ENCODE data around the gene ZNF217. TPM values are rescaled to one million over a fixed set of nuclear protein-coding genes. Genes with fewer than 3 reads are reported as not detected.
"Not testable (repeated sequence)": the region's sequence is repeated elsewhere in the genome, so short reads cannot be mapped to it uniquely, and the experiment has no call there.

The ZNF217 gene
- total RNA-seq, 2 experiments from 2014 or later, result 89.5 to 90.4 TPM

- H3K4me3 Mint-ChIP-seq; DNase-seq; H3K27me3 Mint-ChIP-seq; H3K27ac Mint-ChIP-seq; H3K36me3 Mint-ChIP-seq (ENCODE audit: low read depth); POLR2A ChIA-PET; H3K9me3 Mint-ChIP-seq: not testable (repeated sequence)
- CTCF ChIA-PET, result interaction anchor here (2.0 kb wide), 1 partner anchor 8 kb away, joined by 4 read pairs; no protein-coding TSS in a partner anchor
- peaks cover 15% of the 10 kb centered on the region for H3K4me1 Mint-ChIP-seq
Measured at GRCh38 chr20:53616489-53616888, 22.9 kb upstream of the ZNF217 start.

GRCh38 chr20:53613748-53614147, 20.1 kb upstream of the ZNF217 start:
- H3K4me3 Mint-ChIP-seq, result no peak overlapping the region
- H3K27me3 Mint-ChIP-seq, result no peaks in the 10 kb centered on the region
- H3K36me3 Mint-ChIP-seq (ENCODE audit: low read depth), result peaks cover 4% of the 10 kb centered on the region
- peaks cover 23% of the 10 kb centered on the region for H3K4me1 Mint-ChIP-seq
- CTCF ChIA-PET, result interaction anchor here (1.3 to 2.2 kb wide), 3 partner anchors 9 to 302 kb away, joined by 3 to 8 read pairs (median 4); partner anchors contain the start of gene ZNF217
- no peaks in the 10 kb centered on the region for H3K9me3 Mint-ChIP-seq
- POLR2A ChIA-PET, result interaction anchor here (0.9 to 4.9 kb wide), 3 partner anchors 8 to 31 kb away, joined by 3 to 115 read pairs (median 3); no protein-coding TSS in a partner anchor
- H3K27ac Mint-ChIP-seq, result no peak overlapping the region
- DNase-seq, result no peak

GRCh38 chr20:53612289-53612688, 18.6 kb upstream of the ZNF217 start:
- peaks cover 31% of the 10 kb centered on the region for H3K4me1 Mint-ChIP-seq
- CTCF ChIA-PET, result interaction anchor here (0.5 to 2.2 kb wide), 2 partner anchors 31 to 304 kb away, joined by 6 to 8 read pairs; no protein-coding TSS in a partner anchor
- H3K9me3 Mint-ChIP-seq; H3K36me3 Mint-ChIP-seq (ENCODE audit: low read depth); H3K4me3 Mint-ChIP-seq; H3K27ac Mint-ChIP-seq; DNase-seq; H3K27me3 Mint-ChIP-seq: not testable (repeated sequence)
- POLR2A ChIA-PET, result interaction anchor here (1.0 to 4.9 kb wide), 3 partner anchors 10 to 40 kb away, joined by 3 to 115 read pairs (median 4); no protein-coding TSS in a partner anchor

- POLR2A ChIA-PET, result interaction anchor here (0.9 to 4.9 kb wide), 5 partner anchors 11 to 305 kb away, joined by 3 to 115 read pairs (median 4); no protein-coding TSS in a partner anchor
- Mint-ChIP-seq H3K36me3 (ENCODE audit: low read depth) (peaks cover 7% of the 10 kb centered on the region), H3K27me3 (no peaks in the 10 kb centered on the region), H3K4me3 (no peak overlapping the region), H3K9me3 (no peaks in the 10 kb centered on the region), H3K4me1 (peaks cover 32% of the 10 kb centered on the region), H3K27ac (no peak overlapping the region)
- DNase-seq, result no peak
- CTCF ChIA-PET, result interaction anchor here (0.5 to 3.0 kb wide), 5 partner anchors 11 to 261 kb away, joined by 3 to 26 read pairs (median 4); no protein-coding TSS in a partner anchor
Measured at GRCh38 chr20:53611449-53611894, 17.8 kb upstream of the ZNF217 start.

- DNase-seq, result peak; percentile 84
- Mint-ChIP-seq H3K4me1 (peaks cover 37% of the 10 kb centered on the region), H3K4me3 (peak overlapping the region; percentile 80), H3K27ac (peak overlapping the region; percentile 93), H3K9me3 (no peaks in the 10 kb centered on the region), H3K27me3 (no peaks in the 10 kb centered on the region), H3K36me3 (ENCODE audit: low read depth) (peaks cover 10% of the 10 kb centered on the region)
- ChIA-PET CTCF (interaction anchor here (0.6 to 3.0 kb wide), 21 partner anchors 13 to 454 kb away, joined by 3 to 26 read pairs (median 4); partner anchors contain the start of gene ZNF217), POLR2A (interaction anchor here (0.7 to 4.9 kb wide), 37 partner anchors 12 to 330 kb away, joined by 3 to 115 read pairs (median 4); partner anchors contain the start of gene ZNF217)
Measured at GRCh38 chr20:53609491-53610445, 16.1 kb upstream of the ZNF217 start.

DNA sequence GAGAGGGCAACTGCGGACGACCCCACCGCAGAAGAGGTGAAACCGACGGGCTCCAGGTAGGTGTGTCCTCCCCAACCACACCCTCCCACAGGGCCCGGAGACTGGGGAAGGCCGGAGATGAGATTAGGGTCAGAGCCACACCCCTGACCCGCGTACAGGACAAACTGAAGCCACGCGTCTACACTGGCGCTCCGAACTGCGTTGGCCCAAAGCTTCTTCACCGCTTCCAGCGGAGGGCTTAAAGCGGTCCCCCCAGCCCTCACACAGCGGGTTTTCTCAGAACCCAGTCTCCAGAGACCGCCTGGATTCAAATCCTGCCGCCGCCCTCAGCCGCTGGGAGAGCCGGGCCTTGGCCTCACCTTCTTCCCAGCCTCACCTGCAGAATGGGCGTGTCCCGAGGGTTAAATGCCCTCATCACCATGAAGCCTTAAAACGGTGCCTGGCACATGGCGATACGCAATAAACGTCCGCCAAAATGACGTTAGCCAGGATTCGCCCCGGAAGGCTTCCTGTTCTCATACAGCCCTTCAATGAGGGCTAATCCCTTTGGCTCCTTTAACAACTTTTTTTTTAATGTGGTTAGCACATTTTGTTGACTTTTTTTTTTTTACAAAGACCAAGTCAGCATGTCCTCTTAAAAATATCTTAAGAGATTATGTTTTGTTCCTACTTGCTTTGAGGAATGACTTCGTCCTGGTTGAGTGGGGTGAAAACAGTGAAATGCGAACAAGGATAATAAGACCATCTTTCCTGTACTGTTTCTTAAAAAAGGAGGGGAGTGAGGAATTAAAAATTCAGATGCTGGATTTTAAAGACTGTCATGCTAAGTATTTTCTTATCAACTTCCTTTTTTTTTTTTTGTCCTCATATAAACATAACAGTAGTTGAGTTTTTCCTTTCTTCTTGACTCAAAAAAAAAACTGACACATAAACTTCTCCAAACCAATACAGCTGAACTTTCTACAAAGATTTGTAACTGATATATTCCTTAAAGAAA, 15.1 kb upstream of the ZNF217 start:
- ChIA-PET POLR2A (interaction anchor here (0.7 to 4.9 kb wide), 32 partner anchors 12 to 331 kb away, joined by 3 to 115 read pairs (median 5); partner anchors contain the start of gene ZNF217), CTCF (interaction anchor here (0.6 to 3.0 kb wide), 18 partner anchors 12 to 455 kb away, joined by 3 to 26 read pairs (median 4); partner anchors contain the start of gene ZNF217)
- peaks cover 12% of the 10 kb centered on the region for H3K36me3 Mint-ChIP-seq (ENCODE audit: low read depth)
- no peaks in the 10 kb centered on the region for H3K9me3 Mint-ChIP-seq
- peak overlapping the region; percentile 93 for H3K27ac Mint-ChIP-seq
- DNase-seq, result peak; percentile 47
- H3K4me1 Mint-ChIP-seq, result peaks cover 37% of the 10 kb centered on the region
- H3K4me3 Mint-ChIP-seq, result peak overlapping the region; percentile 80
- no peaks in the 10 kb centered on the region for H3K27me3 Mint-ChIP-seq

GRCh38 chr20:53608071-53608455, 14.4 kb upstream of the ZNF217 start:
- H3K36me3 Mint-ChIP-seq (ENCODE audit: low read depth), result peaks cover 13% of the 10 kb centered on the region
- peak overlapping the region; percentile 80 for H3K4me3 Mint-ChIP-seq
- ChIA-PET POLR2A (interaction anchor here (1.0 to 3.9 kb wide), 3 partner anchors 11 to 35 kb away, joined by 8 to 89 read pairs (median 33); partner anchors contain the start of gene ZNF217), CTCF (interaction anchor here (1.1 kb wide), 1 partner anchor 308 kb away, joined by 3 read pairs; no protein-coding TSS in a partner anchor)
- DNase-seq, result no peak
- H3K4me1 Mint-ChIP-seq, result peaks cover 35% of the 10 kb centered on the region
- H3K9me3 Mint-ChIP-seq, result no peaks in the 10 kb centered on the region
- H3K27ac Mint-ChIP-seq, result peak overlapping the region; percentile 93
- H3K27me3 Mint-ChIP-seq, result no peaks in the 10 kb centered on the region

DNA sequence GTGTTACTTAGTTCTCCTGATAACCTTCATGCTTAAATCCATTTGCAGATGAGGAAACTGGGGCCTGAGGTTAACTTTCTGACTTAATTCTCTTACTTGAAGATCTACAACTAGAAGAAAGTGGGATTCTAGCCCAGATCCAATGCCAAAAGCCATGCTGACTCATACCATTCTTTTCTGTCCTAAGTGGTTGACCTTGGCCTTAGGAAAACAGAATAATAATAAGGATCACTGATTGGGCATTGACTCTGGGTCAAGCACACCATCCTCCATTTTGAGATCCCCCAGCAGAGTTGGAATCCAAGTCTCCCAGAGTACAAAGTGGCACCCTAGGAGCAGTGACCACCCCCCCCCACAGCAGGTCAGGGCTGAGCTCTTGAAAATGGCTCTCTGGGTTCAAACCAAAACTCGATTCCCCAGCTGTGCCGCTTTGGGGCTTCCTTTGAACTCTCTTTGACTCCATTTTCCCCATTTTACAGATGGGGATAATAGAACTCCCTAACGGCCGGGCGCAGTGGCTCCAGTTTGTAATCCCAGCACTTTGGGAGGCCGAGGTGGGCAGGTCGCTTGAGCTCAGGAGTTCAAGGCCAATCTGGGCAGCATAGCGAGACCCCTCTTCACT, 12.8 kb upstream of the ZNF217 start:
- ChIA-PET POLR2A (interaction anchor here (1.0 kb wide), 1 partner anchor 12 kb away, joined by 3 read pairs; no protein-coding TSS in a partner anchor), CTCF (no interaction called here)
- peaks cover 37% of the 10 kb centered on the region for H3K4me1 Mint-ChIP-seq
- H3K36me3 Mint-ChIP-seq (ENCODE audit: low read depth), result peaks cover 22% of the 10 kb centered on the region
- H3K9me3 Mint-ChIP-seq, result no peaks in the 10 kb centered on the region
- no peak overlapping the region for H3K27ac Mint-ChIP-seq
- no peak for DNase-seq
- no peaks in the 10 kb centered on the region for H3K27me3 Mint-ChIP-seq
- no peak overlapping the region for H3K4me3 Mint-ChIP-seq

DNA sequence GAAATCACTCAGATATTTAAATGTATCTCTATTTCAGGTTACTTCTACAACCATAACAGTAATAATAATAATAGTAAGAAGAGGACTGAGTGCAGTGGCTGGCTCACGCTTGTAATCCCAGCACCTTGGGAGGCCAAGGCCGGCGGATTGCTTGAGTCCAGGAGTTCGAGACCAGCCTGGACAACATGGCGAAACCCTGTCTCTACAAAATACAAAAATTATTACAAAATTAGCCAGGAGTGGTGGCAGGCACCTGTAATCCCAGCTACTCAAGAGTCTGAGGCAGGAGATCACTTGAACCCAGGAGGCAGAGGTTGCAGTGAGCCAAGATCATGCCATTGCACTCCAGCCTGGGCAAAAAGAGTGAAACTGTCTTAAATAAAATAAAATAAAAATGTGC, 11.8 kb upstream of the ZNF217 start:
- POLR2A ChIA-PET, DNase-seq, H3K27me3 Mint-ChIP-seq, H3K27ac Mint-ChIP-seq, H3K4me3 Mint-ChIP-seq, H3K9me3 Mint-ChIP-seq, CTCF ChIA-PET: not testable (repeated sequence)
- H3K4me1 Mint-ChIP-seq, result peaks cover 39% of the 10 kb centered on the region
- H3K36me3 Mint-ChIP-seq (ENCODE audit: low read depth), result peaks cover 29% of the 10 kb centered on the region

GRCh38 chr20:53604846-53605245, 11.2 kb upstream of the ZNF217 start:
- CTCF ChIA-PET, result not testable (repeated sequence)
- Mint-ChIP-seq H3K36me3 (ENCODE audit: low read depth) (peaks cover 35% of the 10 kb centered on the region), H3K4me1 (peaks cover 37% of the 10 kb centered on the region)

GRCh38 chr20:53602661-53603060, 9.0 kb upstream of the ZNF217 start:
- H3K27me3 Mint-ChIP-seq, result no peaks in the 10 kb centered on the region

More at GRCh38 chr20:53604846-53605245, 11.2 kb upstream of the ZNF217 start:
- H3K9me3 Mint-ChIP-seq, H3K27me3 Mint-ChIP-seq, POLR2A ChIA-PET, DNase-seq, H3K27ac Mint-ChIP-seq, H3K4me3 Mint-ChIP-seq: not testable (repeated sequence)

More at GRCh38 chr20:53602661-53603060, 9.0 kb upstream of the ZNF217 start:
- H3K4me1 Mint-ChIP-seq, result peaks cover 38% of the 10 kb centered on the region
- POLR2A ChIA-PET, result interaction anchor here (1.9 kb wide), 1 partner anchor 41 kb away, joined by 6 read pairs; no protein-coding TSS in a partner anchor
- H3K36me3 Mint-ChIP-seq (ENCODE audit: low read depth), result peaks cover 30% of the 10 kb centered on the region
- H3K9me3 Mint-ChIP-seq, result no peaks in the 10 kb centered on the region
- H3K4me3 Mint-ChIP-seq, result no peak overlapping the region
- no peak for DNase-seq
- H3K27ac Mint-ChIP-seq, result no peak overlapping the region
- CTCF ChIA-PET, result interaction anchor here (0.8 kb wide), 1 partner anchor 18 kb away, joined by 3 read pairs; no protein-coding TSS in a partner anchor

All from activated CD4-positive, alpha-beta memory T cell treated with anti-CD3 and anti-CD28 coated beads, Interleukin-2, amount 10 ng/mL, durations not matched to agents 7 days and 5 days (primary cell).